ENCODE data around the gene SERPINC1. TPM values are rescaled to one million over a fixed set of nuclear protein-coding genes. Genes with fewer than 3 reads are reported as not detected.

Gene SERPINC1
- polyA plus RNA-seq, 3 donors = 0.04 to 0.09 TPM; not detected in 1

Other genes starting within 250 kb of the SERPINC1 start
- gene ANKRD45, start 247.5 kb downstream of the SERPINC1 start, polyA plus RNA-seq = under 1 TPM in 2 of 3 donors, not detected in 1; 0.13 to 0.26 TPM
- gene KLHL20, start 202.3 kb downstream of the SERPINC1 start, polyA plus RNA-seq = 10 to 100 TPM in 2 of 3 donors, 1 to 10 TPM in 1; 6.2 to 16.2 (median 12.7) TPM
- gene DARS2, start 92.7 kb downstream of the SERPINC1 start, polyA plus RNA-seq = 10 to 100 TPM in 1 of 3 donors, 1 to 10 TPM in 2; 4.6 to 11.7 (median 7.8) TPM
- gene CENPL, start 92.4 kb downstream of the SERPINC1 start, polyA plus RNA-seq = 1 to 10 TPM; 1.1 to 4.8 (median 2.2) TPM
- gene GAS5, start 49.3 kb downstream of the SERPINC1 start, polyA plus RNA-seq = 1,000 to 10,000 TPM in 1 of 3 donors, 100 to 1,000 TPM in 2; 444 to 1,465 (median 468) TPM
- gene ZBTB37, start 48.9 kb downstream of the SERPINC1 start, polyA plus RNA-seq = 1 to 10 TPM in 2 of 3 donors, under 1 TPM in 1; 0.58 to 1.3 (median 1.1) TPM
- gene RC3H1, start 105.0 kb upstream of the SERPINC1 start, polyA plus RNA-seq = 10 to 100 TPM in 1 of 3 donors, 1 to 10 TPM in 2; 1.8 to 13.9 (median 3.8) TPM
- gene RABGAP1L, start 242.2 kb upstream of the SERPINC1 start, polyA plus RNA-seq = 10 to 100 TPM in 2 of 3 donors, 1 to 10 TPM in 1; 7.6 to 13.5 (median 10.3) TPM